ENCODE data around the gene MORN1.
A peak's percentile ranks its signal among the peaks of the same experiment; 100 is the strongest.

DNA sequence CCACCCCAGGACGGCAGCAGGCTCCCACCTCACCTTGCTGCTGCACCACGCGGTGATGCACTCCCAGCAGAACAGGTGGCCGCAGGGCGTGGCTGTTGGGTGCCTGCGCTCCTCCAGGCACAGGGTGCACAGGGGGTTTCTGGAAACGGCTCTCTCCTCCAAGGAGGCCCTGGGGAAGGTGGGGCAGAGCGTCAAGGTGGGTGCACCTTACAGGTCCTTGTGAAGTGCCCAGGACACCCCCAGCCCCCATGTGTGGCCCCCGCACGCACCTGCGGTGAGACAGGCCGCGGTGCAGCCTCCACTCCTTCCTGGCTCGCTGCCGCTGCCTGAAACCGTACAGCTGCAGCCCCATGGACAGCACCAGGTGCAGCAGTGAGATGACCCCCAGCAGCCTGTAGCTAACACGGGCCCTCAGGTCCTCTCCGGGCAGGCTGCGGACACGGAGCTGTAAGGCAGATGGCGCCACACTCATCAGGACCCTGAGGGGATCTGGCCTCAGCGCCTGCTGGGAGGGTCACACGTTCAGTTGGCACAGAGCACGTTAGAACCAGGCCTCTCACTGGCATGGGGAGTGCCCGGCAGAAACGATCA, 15.2 kb upstream of the MORN1 start:
- no peak for TF ChIP-seq ETS1 (IDR thresholded peaks at IDR 0.05)
- peak in 1 of 2 experiments; percentile 58; a peak in 3 of 4 replicates for TF ChIP-seq CTCF (conservative IDR thresholded peaks at IDR 0.05; ENCODE audit: low read depth in 2 of 2)
- TF ChIP-seq POLR2AphosphoS5 (IDR thresholded peaks at IDR 0.05; ENCODE audit: low read depth), result 0 out of 2 replicates have a peak, but pooled peaks have one; percentile 27
- no peak for TF ChIP-seq REST (IDR thresholded peaks at IDR 0.05; ENCODE audit: unreplicated experiment)
- TF ChIP-seq ZNF114 (CRISPR knock-in tag; IDR thresholded peaks at IDR 0.05), result no peak
- TF ChIP-seq EZH2phosphoT487 (IDR thresholded peaks at IDR 0.05; ENCODE audit: unreplicated experiment), result no peak
- TF ChIP-seq JUNB (IDR thresholded peaks at IDR 0.05; ENCODE audit: unreplicated experiment), result no peak

Data from GM23338 (cell line).